Measurements from ENCODE around the gene C12orf50. TPM values are rescaled to one million over a fixed set of nuclear protein-coding genes. Genes with fewer than 3 reads are reported as not detected.

Gene C12orf50
- total RNA-seq, result 0.39 TPM in 1 of 2 replicates, not detected in the other

GRCh38 chr12:88029093-88029665, at the start of gene C12orf50:
C12orf50 (minus strand) TSS chr12:88029401; CDS start chr12:88026962, 2,439 bp downstream.

Small RNA genes lying within 50 kb of the gene (small RNA-seq; reads per million reads assigned to genes)
- gene RNA5SP364, result not detected

Other genes starting within 250 kb of the C12orf50 start
- 13.4 and 18.8 TPM in 2 replicates for gene CEP290, start 112.7 kb upstream of the C12orf50 start, total RNA-seq
- gene TMTC3, start 112.9 kb upstream of the C12orf50 start, total RNA-seq, result 27.5 and 104 TPM in 2 replicates